ENCODE data around the gene UBAP2. TPM values are rescaled to one million over a fixed set of nuclear protein-coding genes. Genes with fewer than 3 reads are reported as not detected.
"Not testable (repeated sequence)": the region's sequence is repeated elsewhere in the genome, so short reads cannot be mapped to it uniquely, and the experiment has no call there.

Gene UBAP2
- total RNA-seq, 1 donor from 2014 or later, result 11.9 TPM

GRCh38 chr9:33976414-33976813 is 72.3 kb downstream of the UBAP2 start:
- DNase-seq (ENCODE audit: low read depth in 2 of 2), result no peak

- DNase-seq (ENCODE audit: low read depth in 2 of 2), result no peak
Measured at GRCh38 chr9:33972698-33973097, 76.0 kb downstream of the UBAP2 start.

- DNase-seq (ENCODE audit: low read depth in 2 of 2), result no peak
Measured at GRCh38 chr9:33964086-33964768, 84.5 kb downstream of the UBAP2 start.

DNA sequence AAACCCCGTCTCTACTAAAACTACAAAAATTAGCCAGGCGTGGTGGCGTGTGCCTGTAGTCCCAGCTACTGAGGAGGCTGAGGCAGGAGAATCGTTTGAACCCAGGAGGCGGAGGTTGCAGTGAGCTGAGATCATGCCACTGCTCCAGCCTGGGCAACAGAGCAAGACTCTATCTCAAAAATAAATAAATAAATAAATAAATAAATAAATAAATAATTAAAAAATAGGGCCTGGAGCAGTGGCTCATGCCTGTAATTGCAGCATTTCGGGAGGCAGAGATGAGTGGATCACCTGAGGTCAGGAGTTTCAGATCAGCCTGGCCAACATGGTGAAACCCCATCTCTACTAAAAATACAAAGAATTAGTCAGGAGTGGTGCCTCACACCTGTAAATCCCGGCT is 86.2 kb downstream of the UBAP2 start:
- DNase-seq (ENCODE audit: low read depth in 2 of 2), result not testable (repeated sequence)

DNA sequence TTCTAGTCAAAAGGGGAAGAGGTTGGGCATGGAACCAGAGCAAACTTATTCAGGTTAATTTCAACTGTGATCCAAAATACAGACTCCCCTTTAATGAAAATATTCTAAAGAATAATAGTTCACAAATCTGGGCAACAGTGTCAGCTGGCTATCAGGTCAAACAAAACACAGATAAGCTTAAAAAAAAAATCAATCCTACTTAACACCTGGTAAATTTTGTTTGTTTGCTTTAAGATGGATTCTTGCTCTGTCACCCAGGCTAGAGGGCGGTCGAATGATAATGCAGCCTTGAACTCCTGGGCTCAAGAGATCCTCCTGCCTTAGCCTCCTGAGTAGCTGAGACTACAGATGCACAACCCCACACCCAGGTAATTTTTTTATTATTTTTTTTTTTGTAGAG is 89.0 kb downstream of the UBAP2 start:
- no peak for DNase-seq (ENCODE audit: low read depth in 2 of 2)

- no peak for DNase-seq (ENCODE audit: low read depth in 2 of 2)
Measured at GRCh38 chr9:33956544-33956943, 92.1 kb downstream of the UBAP2 start.

DNA sequence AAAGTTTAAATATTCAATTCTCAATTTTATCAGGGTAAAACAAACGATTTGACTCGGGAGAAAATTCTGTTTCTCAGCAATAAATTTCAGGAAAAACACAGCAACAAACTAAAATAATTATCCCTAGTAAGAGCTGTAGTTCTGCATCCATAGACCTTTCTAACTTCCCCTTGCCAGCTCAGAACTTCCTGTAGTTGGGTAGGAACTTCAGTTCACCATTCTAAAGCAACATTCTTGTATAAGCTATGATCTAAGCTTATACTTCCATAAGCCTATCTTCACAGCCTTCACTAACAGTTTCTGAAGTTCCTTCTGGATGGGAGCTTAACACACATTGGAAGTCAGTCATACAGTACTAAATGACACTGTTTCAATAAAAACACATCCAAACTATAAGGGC is 96.6 kb downstream of the UBAP2 start:
- DNase-seq (ENCODE audit: low read depth in 2 of 2), result peak in 1 of 2 donors; percentile 41

GRCh38 chr9:33950371-33950770 is 98.3 kb downstream of the UBAP2 start:
- DNase-seq (ENCODE audit: low read depth in 2 of 2), result no peak

- peak in 1 of 2 donors; percentile 58 for DNase-seq (ENCODE audit: low read depth in 2 of 2)
Measured at GRCh38 chr9:33946779-33947535, 101.7 kb downstream of the UBAP2 start.

DNA sequence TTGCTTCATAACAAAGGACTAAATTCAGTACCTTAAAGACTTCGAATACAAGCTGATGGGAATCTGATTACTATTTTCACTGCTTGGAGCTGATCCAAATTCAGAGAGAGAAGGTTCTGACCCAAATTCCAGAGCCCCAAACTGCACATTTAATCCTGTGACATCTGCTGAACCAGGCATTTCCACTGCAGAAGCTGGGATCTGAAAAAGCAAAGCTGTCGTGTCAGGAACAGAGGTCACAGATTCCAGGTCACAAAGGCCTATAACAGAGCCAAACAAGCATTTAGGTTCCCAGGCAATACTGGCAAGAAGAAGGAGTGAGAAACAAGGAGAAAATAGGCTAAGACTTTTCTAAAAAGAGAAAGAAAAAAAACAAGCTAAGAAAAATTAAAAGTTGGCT is 105.3 kb downstream of the UBAP2 start:
- peak; percentile 58 to 65 for DNase-seq (ENCODE audit: low read depth in 2 of 2)

DNA sequence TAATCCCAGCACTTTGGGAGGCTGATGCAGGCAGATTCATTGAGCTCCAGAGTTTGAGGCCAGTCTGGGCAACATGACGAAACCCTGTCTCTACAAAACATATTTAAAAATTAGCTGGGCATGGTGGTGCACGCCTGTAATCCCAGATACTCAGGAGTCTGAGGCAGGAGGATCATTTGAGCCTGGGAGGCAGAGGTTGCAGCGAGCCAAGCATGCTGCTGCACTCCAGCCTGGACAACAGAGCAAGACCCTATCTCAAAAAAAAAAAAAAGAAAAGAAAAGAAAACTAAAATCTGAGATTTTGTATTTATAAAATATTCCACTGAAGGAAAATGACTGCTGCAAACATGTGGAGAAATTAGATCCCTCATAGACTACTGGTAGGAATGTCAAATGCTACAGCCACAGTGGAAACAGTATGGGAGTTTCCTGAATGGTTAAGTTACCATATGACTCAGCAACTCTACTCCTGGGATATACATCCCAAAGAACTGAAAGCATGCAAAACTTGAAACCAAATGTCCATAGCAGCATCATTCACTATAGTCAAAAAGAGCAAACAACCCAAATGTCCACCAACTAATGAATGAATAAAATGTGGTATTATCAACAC is 106.1 kb downstream of the UBAP2 start:
- peak; percentile 45 to 76 for DNase-seq (ENCODE audit: low read depth in 2 of 2)

GRCh38 chr9:33939924-33940874 is 108.5 kb downstream of the UBAP2 start:
- DNase-seq (ENCODE audit: low read depth in 2 of 2), result no peak

DNA sequence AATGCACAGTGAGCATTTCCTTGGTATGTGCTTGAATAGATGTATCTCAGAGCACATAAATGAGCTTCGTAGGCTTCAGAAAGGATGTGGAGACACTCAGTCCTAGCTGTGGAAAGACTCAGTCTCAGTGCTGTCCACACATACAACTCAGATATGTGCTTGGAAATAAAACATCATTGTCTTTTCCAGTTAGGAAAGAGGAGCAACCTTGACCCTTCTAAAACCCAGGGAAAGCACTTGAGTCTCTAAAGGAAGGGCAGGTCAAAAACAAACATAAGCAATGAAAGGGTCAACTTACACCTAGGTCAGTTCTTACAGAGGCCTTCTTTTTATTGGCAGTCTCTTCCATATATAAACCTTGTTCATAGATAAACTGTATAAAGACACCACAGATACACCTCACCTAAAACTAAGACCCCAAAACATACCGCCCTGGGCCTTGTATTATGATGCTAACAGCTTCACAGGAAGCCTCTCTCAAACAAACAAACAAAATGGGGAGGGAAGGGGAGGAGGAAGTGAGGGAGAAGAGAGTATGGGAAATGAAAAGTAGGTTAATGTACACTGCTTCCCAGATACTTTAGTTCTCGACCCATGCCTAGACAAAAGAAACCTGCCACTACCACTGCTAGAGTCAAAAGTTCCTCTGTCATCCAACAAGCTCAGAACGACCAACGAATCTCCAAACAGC is 114.4 kb downstream of the UBAP2 start:
- no peak for DNase-seq (ENCODE audit: low read depth in 2 of 2)

DNA sequence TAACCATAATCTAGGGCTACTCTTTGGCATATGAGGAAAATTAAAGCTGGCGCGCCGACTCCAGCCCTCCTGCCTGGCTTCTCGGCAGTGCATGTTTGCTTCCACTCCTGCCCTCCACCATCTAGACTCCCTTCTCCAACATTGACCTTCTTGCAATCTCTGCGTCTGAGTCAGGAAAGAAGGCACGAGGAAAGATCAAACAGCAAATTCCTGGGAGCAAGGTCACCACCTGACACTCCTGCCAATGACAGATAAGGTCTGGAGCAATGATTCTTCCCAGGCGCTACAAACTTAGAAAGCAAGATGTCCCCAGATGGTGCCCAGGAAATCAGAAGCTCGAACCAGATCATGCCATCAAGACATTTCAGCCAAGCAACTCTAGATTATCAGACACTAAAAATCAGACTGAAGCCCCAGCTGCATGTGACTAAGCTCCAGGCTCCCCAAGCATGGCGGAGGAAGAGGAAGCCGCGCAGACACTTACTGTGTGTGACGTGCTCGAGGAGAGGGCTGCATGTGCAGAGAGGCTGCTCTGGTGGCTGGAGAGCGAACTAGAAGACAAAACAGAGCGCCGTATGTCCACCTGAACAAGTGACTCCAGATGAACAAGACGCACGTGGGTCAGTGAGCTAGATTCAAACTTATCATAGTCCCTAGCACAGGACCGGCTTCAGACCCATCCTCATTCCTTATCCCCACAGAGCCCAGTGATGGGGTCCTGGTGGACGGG is 116.4 kb downstream of the UBAP2 start:
- DNase-seq (ENCODE audit: low read depth in 2 of 2), result no peak

DNA sequence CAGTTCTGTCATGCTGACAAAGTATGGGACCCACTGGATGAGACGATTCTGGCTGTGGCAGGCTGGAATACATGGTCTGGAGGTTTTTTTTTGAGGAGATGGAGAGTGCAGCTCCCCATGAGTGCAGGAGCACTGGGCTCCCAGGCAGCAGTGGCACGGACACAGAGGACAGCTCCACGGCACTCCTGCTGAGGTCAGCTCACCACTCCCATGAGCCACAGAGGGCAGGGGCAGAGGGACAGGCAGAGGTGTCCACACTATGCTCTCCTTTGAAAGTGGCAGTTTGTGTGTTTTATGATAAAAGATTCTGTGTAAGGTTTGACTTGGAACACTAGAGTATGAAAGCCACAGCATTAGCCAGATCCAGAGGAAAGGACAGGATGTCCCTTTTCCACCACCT is 117.4 kb downstream of the UBAP2 start:
- no peak for DNase-seq (ENCODE audit: low read depth in 2 of 2)

GRCh38 chr9:33927694-33928093 is 121.0 kb downstream of the UBAP2 start:
- DNase-seq (ENCODE audit: low read depth in 2 of 2), result no peak

DNA sequence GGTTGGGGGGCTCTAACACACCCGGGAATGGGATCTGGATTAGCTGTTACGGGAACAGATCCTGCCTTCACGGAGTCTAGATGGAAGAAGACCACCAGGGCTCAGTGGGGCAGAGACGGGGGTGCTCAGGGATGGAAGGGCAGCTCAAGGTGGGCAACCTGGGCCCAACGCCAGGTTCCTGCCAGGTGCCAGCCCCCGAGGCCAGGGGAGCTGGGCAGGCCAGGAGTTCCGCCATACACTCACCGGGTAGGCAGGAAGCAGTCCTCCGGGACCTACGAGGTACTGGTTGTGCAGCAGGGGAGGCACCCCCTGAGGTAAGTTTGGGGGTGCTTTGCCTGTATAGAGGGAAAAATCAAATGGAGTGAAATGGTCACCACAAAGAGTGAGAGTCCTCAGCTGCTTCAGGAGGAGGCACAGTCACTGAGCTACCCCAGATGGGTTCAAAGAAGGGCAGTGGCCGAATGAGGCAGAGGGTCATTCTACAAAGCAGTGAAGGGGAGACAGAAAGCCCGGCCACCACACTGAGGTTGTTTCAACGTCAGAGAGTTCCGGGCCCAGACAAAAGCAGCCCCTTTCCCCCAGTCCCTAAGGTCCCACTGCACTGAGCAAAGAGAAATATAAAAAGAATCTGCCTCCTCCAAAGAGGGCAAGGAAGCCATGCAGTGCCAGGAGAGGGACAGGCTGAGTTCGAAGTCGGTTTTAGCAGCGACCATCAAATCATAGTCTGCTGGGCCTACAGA is 121.8 kb downstream of the UBAP2 start:
- DNase-seq (ENCODE audit: low read depth in 2 of 2), result no peak

DNA sequence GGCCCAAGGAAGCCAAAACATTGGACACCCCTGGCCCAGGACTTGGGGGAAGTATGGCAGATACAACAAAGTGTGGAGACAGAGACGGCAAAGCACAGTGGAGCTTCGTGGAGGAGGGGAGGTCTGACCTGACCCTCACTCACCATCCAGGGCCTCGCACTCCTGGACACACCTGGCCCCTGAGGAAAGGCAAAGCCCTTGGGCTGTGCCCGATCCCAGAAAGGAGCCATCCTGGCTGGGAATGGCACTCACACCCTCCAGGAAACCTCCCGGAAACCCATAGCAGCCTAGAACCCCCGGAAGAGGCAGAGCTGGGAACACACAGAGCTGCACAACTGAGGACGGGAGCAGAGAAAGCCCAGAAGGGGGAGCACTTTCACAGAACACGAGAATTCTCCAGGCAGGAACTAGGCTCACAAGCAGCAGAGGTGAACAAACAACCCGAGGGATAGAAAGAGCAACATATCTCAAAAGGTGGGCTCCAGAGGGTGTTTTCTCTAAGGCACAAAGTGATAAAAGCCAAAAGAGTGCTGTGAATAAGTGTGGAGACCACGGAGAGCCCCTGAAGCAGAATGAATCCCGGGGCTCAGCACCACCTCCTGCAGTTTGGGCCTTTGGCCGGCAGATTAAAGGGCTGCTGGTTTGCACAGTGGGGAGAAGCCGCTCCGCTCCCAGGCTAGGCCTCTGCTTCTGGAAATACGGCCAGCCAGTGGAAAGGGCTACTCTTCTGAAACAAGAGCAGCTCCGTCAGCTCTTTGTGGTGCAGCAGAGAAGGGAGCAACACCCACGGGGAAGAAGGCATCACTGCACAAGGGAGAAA is 123.5 kb downstream of the UBAP2 start:
- DNase-seq (ENCODE audit: low read depth in 2 of 2), result peak; percentile 36 to 62

Data from dermis microvascular lymphatic vessel endothelial cell (primary cell).